T-helper 2 cell treated with Interferon-gamma antibody and Interleukin-4, amounts not matched to agents 5 μg/mL and 100 μg/mL, for 36 hours (primary cell): ENCODE results near the gene DEDD.

Source experiments
- DNase-seq: peaks from one replicate; pipeline ENCODE4 v3.0.0; 2021; ENCODE audit warnings: low spot score
- H3K27ac Mint-ChIP-seq: one replicate; pipeline ENCODE4 v1.8.0; 2021; ENCODE audit warnings: mild to moderate bottlenecking, mixed read lengths
- H3K27me3 Mint-ChIP-seq: one replicate; pipeline ENCODE4 v1.8.0; 2021; ENCODE audit warnings: low read depth, mixed read lengths
- H3K36me3 Mint-ChIP-seq: one replicate; pipeline ENCODE4 v1.8.0; 2021; ENCODE audit warnings: low read depth, mixed read lengths
- H3K4me1 Mint-ChIP-seq: one replicate; pipeline ENCODE4 v1.8.0; 2021; ENCODE audit warnings: low read depth, mixed read lengths
- H3K4me3 Mint-ChIP-seq: one replicate; pipeline ENCODE4 v1.8.0; 2022; ENCODE audit warnings: mild to moderate bottlenecking, moderate library complexity, mixed read lengths
- H3K9me3 Mint-ChIP-seq: one replicate; pipeline ENCODE4 v1.8.0; 2021; ENCODE audit warnings: mixed read lengths

Gene DEDD

DNA sequence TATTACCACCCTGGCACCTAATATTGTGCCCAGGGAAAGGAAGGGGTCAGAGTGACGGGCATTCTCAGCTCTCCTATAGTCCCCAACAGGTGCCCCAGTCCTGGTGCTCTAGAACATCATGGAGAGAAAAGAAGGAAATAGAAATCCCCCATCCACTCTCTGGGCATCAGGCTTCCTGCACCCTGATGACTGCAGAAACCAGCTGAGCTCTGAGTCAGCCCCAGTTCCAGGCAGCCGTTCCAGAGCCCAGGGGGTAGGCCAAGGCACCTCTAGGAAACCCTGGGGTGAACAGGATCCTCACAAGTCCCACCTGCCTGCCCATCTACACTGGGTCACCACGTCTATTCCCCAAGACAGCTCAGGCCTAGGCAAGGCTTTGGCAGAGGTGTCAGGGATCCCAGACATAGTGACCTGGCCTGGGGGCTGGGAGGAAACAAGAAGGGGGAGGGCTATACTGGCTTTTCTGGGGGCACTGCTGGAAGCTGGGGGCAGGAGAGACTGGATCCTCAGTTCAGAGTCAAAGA, 43.8 kb downstream of the DEDD start:
- Mint-ChIP-seq H3K4me1 (peaks cover 20% of the 10 kb centered on the region), H3K36me3 (no peaks in the 10 kb centered on the region), H3K27me3 (no peaks in the 10 kb centered on the region), H3K27ac (no peak overlapping the region), H3K9me3 (no peaks in the 10 kb centered on the region), H3K4me3 (no peak overlapping the region)
- no peak for DNase-seq

DNA sequence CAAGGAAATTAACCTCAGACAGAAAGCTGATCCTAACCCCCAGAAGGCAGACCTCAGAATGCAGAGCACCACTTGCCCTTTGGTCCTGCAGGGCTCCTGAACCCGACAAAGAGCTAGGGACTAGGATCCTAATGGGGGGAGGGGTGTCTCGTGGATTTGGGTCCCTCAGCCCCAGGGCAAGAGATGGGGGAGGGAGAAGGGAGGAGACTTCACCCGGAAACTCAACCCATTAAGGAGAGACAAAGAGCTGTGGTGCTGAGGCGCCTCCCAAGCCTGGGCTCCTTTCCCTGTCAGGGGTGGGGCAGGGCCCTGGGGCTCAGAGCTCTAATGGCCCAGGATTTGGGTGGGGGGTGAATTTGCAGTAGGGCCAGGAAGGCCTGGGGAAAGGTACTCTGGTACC, 46.0 kb downstream of the DEDD start:
- H3K27me3 Mint-ChIP-seq, result no peaks in the 10 kb centered on the region
- H3K4me3 Mint-ChIP-seq, result no peak overlapping the region
- no peaks in the 10 kb centered on the region for H3K36me3 Mint-ChIP-seq
- no peak overlapping the region for H3K27ac Mint-ChIP-seq
- H3K9me3 Mint-ChIP-seq, result no peaks in the 10 kb centered on the region
- H3K4me1 Mint-ChIP-seq, result peaks cover 7% of the 10 kb centered on the region
- DNase-seq, result no peak

DNA sequence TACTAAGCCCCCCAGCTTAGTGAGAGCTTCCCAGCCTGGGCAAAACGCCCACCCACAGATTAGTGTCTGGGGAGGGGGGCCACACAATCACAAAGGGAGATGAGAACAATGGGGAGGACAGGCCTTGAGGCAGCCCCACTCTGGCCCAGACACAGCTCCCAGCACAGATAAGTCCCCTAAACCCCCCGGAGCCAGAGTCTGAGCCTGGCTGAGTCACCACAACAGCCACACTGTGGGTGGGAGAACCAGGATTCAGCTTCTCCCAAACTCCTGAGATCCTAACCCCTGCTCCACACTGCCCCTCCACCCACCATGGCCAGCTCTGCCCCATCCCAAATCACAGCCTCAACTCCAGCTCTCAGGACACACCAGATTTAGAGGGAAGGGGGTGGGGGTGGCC, 47.3 kb downstream of the DEDD start:
- H3K27me3 Mint-ChIP-seq, result no peaks in the 10 kb centered on the region
- DNase-seq, result no peak
- no peak overlapping the region for H3K27ac Mint-ChIP-seq
- H3K9me3 Mint-ChIP-seq, result no peaks in the 10 kb centered on the region
- H3K36me3 Mint-ChIP-seq, result no peaks in the 10 kb centered on the region
- peaks cover 3% of the 10 kb centered on the region for H3K4me1 Mint-ChIP-seq
- no peak overlapping the region for H3K4me3 Mint-ChIP-seq

DNA sequence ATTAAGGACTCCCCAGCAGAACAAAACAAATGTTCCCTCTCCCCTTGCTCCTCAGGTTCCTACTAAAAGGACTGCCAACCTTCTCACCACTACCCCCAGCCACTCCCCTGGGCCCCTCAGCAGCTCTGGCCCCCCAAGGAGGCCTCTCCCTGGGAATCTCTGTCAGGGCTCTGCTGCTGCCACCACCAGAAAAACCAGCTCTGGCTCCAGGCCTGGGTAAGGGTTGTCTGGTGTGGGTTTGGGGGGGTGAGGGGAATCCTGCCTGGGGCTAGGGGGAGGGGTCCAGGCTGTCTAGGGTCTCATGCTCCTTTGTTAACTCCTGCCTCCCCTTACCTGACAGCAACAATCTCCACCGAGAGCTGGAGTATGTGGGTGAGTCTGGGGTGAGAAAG, 47.9 kb downstream of the DEDD start:
- Mint-ChIP-seq H3K27ac (no peak overlapping the region), H3K36me3 (no peaks in the 10 kb centered on the region), H3K4me1 (peaks cover 6% of the 10 kb centered on the region), H3K27me3 (no peaks in the 10 kb centered on the region), H3K4me3 (no peak overlapping the region), H3K9me3 (no peaks in the 10 kb centered on the region)
- DNase-seq, result no peak

- H3K36me3 Mint-ChIP-seq, result no peaks in the 10 kb centered on the region
- peaks cover 6% of the 10 kb centered on the region for H3K4me1 Mint-ChIP-seq
- H3K9me3 Mint-ChIP-seq, result no peaks in the 10 kb centered on the region
- no peak overlapping the region for H3K4me3 Mint-ChIP-seq
- DNase-seq, result no peak
- H3K27me3 Mint-ChIP-seq, result no peaks in the 10 kb centered on the region
- H3K27ac Mint-ChIP-seq, result no peak overlapping the region
Observed at GRCh38 chr1:161083748-161084596, 48.5 kb downstream of the DEDD start.

DNA sequence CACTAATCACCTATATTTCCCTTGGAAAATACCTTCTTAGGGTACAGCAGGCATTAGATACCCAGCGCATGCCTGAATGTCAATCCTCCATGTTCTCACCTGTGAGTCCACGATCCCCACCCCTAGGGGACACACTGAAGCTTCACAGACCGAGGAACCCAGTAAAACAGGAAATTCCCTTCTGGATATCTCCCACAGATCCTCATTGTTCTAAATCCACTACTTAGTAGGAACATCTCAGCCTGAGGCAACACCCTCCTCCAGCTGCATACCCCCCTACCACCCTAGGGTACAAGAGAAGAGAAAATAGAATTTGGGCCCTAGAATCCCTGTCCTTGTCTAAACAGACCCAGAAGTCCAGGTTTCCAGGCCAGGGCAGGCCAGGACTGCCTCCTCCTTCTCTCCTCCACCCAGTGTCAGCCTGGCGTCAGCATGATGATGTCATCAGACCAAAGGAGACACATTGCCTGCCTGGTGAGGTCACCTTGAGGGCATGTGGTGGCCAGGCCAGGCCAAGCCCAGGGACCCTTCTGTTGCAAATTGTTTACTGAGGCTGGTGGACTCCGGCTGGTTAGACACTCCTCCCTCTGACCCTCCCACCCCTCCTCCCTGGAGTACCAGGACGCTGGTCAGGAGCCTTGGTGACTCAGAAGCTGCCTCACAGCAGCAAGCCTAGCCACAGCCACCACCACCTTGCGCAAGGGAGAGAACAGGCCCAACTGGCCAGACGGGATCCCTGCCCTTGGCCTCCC, 49.3 kb downstream of the DEDD start:
- Mint-ChIP-seq H3K27me3 (no peaks in the 10 kb centered on the region), H3K4me3 (no peak overlapping the region), H3K36me3 (no peaks in the 10 kb centered on the region), H3K27ac (no peak overlapping the region), H3K4me1 (peaks cover 6% of the 10 kb centered on the region), H3K9me3 (no peaks in the 10 kb centered on the region)
- DNase-seq, result no peak

DNA sequence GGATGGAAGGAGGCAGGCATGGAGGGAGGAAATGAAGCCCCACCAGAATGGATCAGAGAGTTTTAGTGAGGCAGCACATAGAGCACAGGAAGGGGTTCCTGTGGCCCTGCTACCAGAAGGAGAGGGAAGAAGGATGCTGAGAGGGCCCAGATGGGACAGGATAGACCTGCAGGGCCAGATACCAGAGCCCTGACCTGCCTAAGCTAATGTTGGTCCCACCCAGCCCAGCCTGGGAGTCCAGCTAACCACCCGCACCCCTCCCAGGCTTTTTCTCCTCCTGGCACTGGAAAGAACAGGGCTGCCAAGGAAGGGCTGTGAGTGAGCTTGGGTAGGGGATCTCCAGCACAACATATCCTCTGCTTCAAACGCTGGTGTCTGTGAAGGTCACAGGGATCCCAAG, 50.0 kb downstream of the DEDD start:
- Mint-ChIP-seq H3K9me3 (no peaks in the 10 kb centered on the region), H3K36me3 (no peaks in the 10 kb centered on the region), H3K4me3 (no peak overlapping the region), H3K4me1 (peaks cover 6% of the 10 kb centered on the region), H3K27me3 (no peaks in the 10 kb centered on the region), H3K27ac (no peak overlapping the region)
- no peak for DNase-seq

DNA sequence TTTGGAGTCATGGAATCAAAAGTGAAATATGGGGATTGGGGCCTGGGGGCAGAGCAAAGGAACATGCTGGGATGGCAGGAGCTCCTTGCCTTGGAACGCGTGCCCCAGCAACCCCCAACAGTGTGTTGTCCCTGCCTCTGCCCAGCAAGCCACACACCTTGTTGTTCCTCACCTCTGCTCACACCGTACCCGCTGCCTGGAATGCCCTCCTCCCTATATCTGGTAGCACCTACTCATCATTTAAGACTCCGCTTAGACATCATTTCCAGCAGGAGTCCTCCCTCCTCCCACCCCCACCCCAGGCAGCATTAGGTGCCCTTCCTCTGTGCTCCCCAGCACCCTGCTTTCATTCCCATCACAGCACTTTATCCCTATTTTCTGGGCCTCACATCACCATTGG, 50.9 kb downstream of the DEDD start:
- H3K36me3 Mint-ChIP-seq, result no peaks in the 10 kb centered on the region
- no peak overlapping the region for H3K4me3 Mint-ChIP-seq
- no peaks in the 10 kb centered on the region for H3K27me3 Mint-ChIP-seq
- no peak for DNase-seq
- no peak overlapping the region for H3K27ac Mint-ChIP-seq
- peaks cover 6% of the 10 kb centered on the region for H3K4me1 Mint-ChIP-seq
- H3K9me3 Mint-ChIP-seq, result no peaks in the 10 kb centered on the region

GRCh38 chr1:161080441-161081405, 51.7 kb downstream of the DEDD start:
- H3K4me1 Mint-ChIP-seq, result peaks cover 6% of the 10 kb centered on the region
- H3K4me3 Mint-ChIP-seq, result no peak overlapping the region
- H3K27me3 Mint-ChIP-seq, result no peaks in the 10 kb centered on the region
- no peak overlapping the region for H3K27ac Mint-ChIP-seq
- no peaks in the 10 kb centered on the region for H3K9me3 Mint-ChIP-seq
- no peaks in the 10 kb centered on the region for H3K36me3 Mint-ChIP-seq
- DNase-seq, result no peak

GRCh38 chr1:161079436-161080110, 52.9 kb downstream of the DEDD start:
- Mint-ChIP-seq H3K36me3 (no peaks in the 10 kb centered on the region), H3K9me3 (no peaks in the 10 kb centered on the region), H3K4me3 (no peak overlapping the region), H3K27me3 (no peaks in the 10 kb centered on the region), H3K27ac (no peak overlapping the region), H3K4me1 (peaks cover 6% of the 10 kb centered on the region)
- DNase-seq, result no peak

DNA sequence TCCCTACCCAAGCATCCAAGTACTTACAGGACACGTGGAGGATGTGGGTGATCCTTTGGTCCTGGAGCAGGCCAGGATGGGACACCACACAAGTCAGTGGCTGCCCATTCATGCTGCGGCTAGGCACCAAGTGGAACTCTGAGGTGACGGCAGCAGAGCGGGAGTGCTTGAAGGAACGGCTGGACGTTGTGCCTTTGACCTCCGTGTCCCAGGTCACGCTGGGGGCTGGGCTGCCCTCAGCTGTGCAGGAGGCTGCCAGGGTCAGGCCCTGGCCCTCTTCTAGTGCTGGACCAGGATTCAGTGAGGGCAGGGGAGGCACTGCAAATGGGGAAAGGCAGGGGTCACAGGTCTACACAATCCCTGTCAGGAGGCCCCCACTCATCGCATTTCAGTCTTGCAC, 55.0 kb downstream of the DEDD start:
- Mint-ChIP-seq H3K9me3 (no peaks in the 10 kb centered on the region), H3K27me3 (no peaks in the 10 kb centered on the region), H3K4me1 (peaks cover 10% of the 10 kb centered on the region), H3K4me3 (no peak overlapping the region), H3K36me3 (no peaks in the 10 kb centered on the region), H3K27ac (no peak overlapping the region)
- DNase-seq, result no peak

DNA sequence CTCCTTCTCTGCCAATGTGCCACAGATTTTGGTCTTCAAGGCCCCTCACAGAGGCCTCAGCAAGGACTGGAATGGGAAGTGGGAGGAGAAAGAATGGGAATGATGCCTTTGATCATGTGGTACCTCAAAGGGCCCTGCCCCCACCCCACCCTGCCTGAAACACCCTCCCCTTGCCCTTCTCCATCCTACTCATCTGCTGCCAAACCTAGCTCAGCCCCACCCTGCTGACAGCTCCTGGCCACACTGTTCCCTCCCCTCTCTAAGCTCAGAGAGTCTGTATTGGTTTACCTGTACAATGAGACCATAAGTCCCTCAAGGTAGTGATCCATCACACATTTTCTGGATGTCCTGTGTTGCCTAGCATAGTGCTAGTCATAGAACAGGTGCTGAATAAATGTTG, 56.1 kb downstream of the DEDD start:
- Mint-ChIP-seq H3K27me3 (no peaks in the 10 kb centered on the region), H3K4me1 (peaks cover 14% of the 10 kb centered on the region), H3K4me3 (no peak overlapping the region), H3K36me3 (no peaks in the 10 kb centered on the region), H3K27ac (no peak overlapping the region), H3K9me3 (no peaks in the 10 kb centered on the region)
- no peak for DNase-seq

DNA sequence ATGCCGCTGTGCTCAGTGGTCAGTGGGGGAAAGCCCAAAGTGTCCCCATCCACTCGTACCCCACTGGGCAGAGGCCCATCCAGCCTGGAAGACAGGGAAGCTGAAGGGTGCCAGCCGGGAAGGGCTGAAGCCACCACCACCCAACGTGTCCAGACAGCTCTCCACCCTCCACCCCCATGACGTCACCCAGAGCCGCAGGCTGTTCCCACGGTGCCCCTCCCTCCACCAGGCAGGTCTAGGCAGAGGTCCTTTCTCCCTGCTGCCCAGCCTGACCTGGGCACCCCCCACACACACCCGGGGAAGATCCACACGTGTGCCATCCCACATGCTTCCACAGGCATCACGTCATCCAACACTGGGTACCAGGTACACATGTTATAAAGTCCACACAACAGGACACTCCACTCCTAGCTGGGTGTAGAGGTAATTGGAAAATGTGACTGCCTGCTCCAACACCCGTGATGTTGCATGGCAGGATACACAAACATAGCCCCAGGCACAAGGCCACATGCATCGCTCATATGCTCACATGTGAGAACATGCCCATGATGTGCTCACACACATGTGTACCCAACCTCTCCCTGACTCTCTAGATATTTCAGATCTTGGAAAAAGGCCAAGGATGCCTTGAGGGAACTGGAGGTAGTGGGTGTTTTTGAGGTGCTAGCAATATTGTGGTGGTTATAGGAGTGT, 57.6 kb downstream of the DEDD start:
- Mint-ChIP-seq H3K27me3 (no peaks in the 10 kb centered on the region), H3K27ac (peak overlapping the region; percentile 39), H3K9me3 (no peaks in the 10 kb centered on the region), H3K4me1 (peaks cover 20% of the 10 kb centered on the region), H3K4me3 (no peak overlapping the region), H3K36me3 (no peaks in the 10 kb centered on the region)
- no peak for DNase-seq
